HepG2 (cell line): ENCODE results near the gene SLC35A1. TPM values are rescaled to one million over a fixed set of nuclear protein-coding genes. Genes with fewer than 3 reads are reported as not detected.

Experiments used
- ATAC-seq: fragments of 200-7000 bp; cut with Tn5 transposase; 3 replicates; pipeline ENCODE4 v1.9.1; 2020; ENCODE audit warnings: mild to moderate bottlenecking, moderate library complexity
- BruUV-seq: library from RNA; stranded (reverse); fragments of 400-500 nt; replicated peaks from 2 replicates; lab custom pipeline; 2021; lab: Mats Ljungman, UMichigan
- CTCF ChIA-PET: fragments of 300-600 bp; formaldehyde crosslinking; extraction: SDS; loops from one replicate; lab custom pipeline; 2021; ENCODE audit warnings: low total read pairs, inconsistent platforms, low intra/inter-chr PET ratio; lab: Yijun Ruan, JAX
- POLR2A ChIA-PET: fragments of 350-600 bp; sonication (Branson Sonifier 250); formaldehyde crosslinking; loops from one replicate; lab custom pipeline; 2020; ENCODE audit warnings: antibody characterized with exemption, inconsistent platforms; lab: Yijun Ruan, JAX
- DNase-seq: peaks from one replicate; pipeline ENCODE4 v3.0.0-alpha.2; 2015; ENCODE audit warnings: low spot score
- FAIRE-seq: peaks from 3 replicates; lab custom pipeline; 2011; peaks lifted over from hg19 to GRCh38; lab: Jason Lieb, UNC
- H2AFZ ChIP-seq: one replicate; pipeline ENCODE4 v1.6.1; 2011; ENCODE audit warnings: low read length, inconsistent platforms
- H3K27ac ChIP-seq: fragments of 300-600 bp; 3 replicates; pipeline ENCODE4 v1.8.0; 2011; ENCODE audit warnings: mixed run types, mild to moderate bottlenecking, mixed read lengths, low read length, inconsistent platforms; ENCODE audit not compliant: insufficient read depth; ENCODE audit errors: extremely low read length
- H3K27me3 ChIP-seq, 2 experiments: fragments of 200-600 bp in 1 of 2; 2 replicates in 1 of 2; 3 replicates in 1 of 2; pipeline versions ENCODE4 v1.6.0 to v1.8.0; 2011; ENCODE audit warnings: low read length in 2 of 2, mild to moderate bottlenecking in 2 of 2, moderate library complexity in 2 of 2, inconsistent platforms in 1 of 2; ENCODE audit not compliant: insufficient read depth in 2 of 2, control insufficient read depth in 1 of 2
- H3K36me3 ChIP-seq, 2 experiments: fragments of 200-600 bp in 1 of 2; replicated peaks in 1 of 2; 2 replicates in 1 of 2; 3 replicates in 1 of 2; pipeline versions ENCODE4 v1.5.1 to v1.8.0; 2011; ENCODE audit warnings: low read length in 2 of 2, inconsistent platforms in 1 of 2; ENCODE audit not compliant: insufficient read depth in 2 of 2, control insufficient read depth in 1 of 2
- H3K4me1 ChIP-seq: 2 replicates; pipeline ENCODE4 v1.5.1; 2012; ENCODE audit warnings: low read length, inconsistent platforms; ENCODE audit not compliant: insufficient read depth
- H3K4me2 ChIP-seq: 2 replicates; pipeline ENCODE4 v1.6.0; 2011; ENCODE audit warnings: low read depth, low read length, inconsistent platforms
- H3K4me3 ChIP-seq, 3 experiments: fragments of 200-600 bp in 1 of 3; sonication (generic), shearing (Covaris generic) in 1 of 3; replicated peaks in 1 of 3; 2 replicates each; pipeline ENCODE4 v1.5.1; 2011 to 2016; ENCODE audit warnings: low read length in 3 of 3, inconsistent platforms in 2 of 3, low read depth in 2 of 3, mild to moderate bottlenecking in 2 of 3, control low read depth in 1 of 3, mixed read lengths in 1 of 3; ENCODE audit not compliant: insufficient read depth in 1 of 3
- H3K79me2 ChIP-seq: one replicate; pipeline ENCODE4 v1.6.1; 2011; ENCODE audit warnings: low read length, inconsistent platforms; ENCODE audit not compliant: insufficient read depth
- H3K9ac ChIP-seq: 2 replicates; pipeline ENCODE4 v1.6.0; 2011; ENCODE audit warnings: mild to moderate bottlenecking, low read depth, low read length, inconsistent platforms; ENCODE audit not compliant: insufficient read depth
- H3K9me3 ChIP-seq: 2 replicates; pipeline ENCODE4 v1.5.1; 2012; ENCODE audit warnings: mild to moderate bottlenecking, low read length
- H4K20me1 ChIP-seq: 2 replicates; pipeline ENCODE4 v1.6.0; 2011; ENCODE audit warnings: inconsistent platforms, mild to moderate bottlenecking, low read length, moderate library complexity; ENCODE audit not compliant: insufficient read depth
- CEBPB ChIP-seq: IDR thresholded peaks from 2 replicates; pipeline ENCODE4 v1.6.1; 2011; ENCODE audit warnings: low read depth, low read length, improper control_type of control experiment, borderline replicate concordance
- DMAP1 ChIP-seq: IDR thresholded peaks from 2 replicates; pipeline ENCODE4 v1.6.1; 2016
- EP300 ChIP-seq, 3 experiments: sonication (generic) in 1 of 3; formaldehyde crosslinking in 1 of 3; IDR thresholded peaks; 2 replicates each; pipeline versions ENCODE4 v1.5.1 to v1.6.1; 2011 to 2020; ENCODE audit warnings: low read depth in 2 of 3, low read length in 2 of 3, borderline replicate concordance in 1 of 3, improper control_type of control experiment in 1 of 3, mild to moderate bottlenecking in 1 of 3, missing genetic modification reagents in 1 of 3, moderate library complexity in 1 of 3
- FOXK2 ChIP-seq: fragments of 450-650 bp; IDR thresholded peaks from 2 replicates; pipeline ENCODE4 v1.6.1; 2016
- FOXP4 ChIP-seq: sonication (generic); formaldehyde crosslinking; IDR thresholded peaks from 2 replicates; pipeline ENCODE4 v1.4.0; 2020; ENCODE audit warnings: missing genetic modification reagents
- JUNB ChIP-seq: sonication (generic); formaldehyde crosslinking; IDR thresholded peaks from 2 replicates; pipeline ENCODE4 v1.8.0; 2022; ENCODE audit warnings: missing genetic modification reagents, mild to moderate bottlenecking, borderline replicate concordance
- MEF2D ChIP-seq: sonication (generic); formaldehyde crosslinking; IDR thresholded peaks from 2 replicates; pipeline ENCODE4 v1.5.1; 2020; ENCODE audit warnings: mild to moderate bottlenecking, missing genetic modification reagents
- MYPOP ChIP-seq: sonication (generic); formaldehyde crosslinking; IDR thresholded peaks from 2 replicates; pipeline ENCODE4 v1.8.1; 2023; ENCODE audit warnings: mild to moderate bottlenecking, moderate library complexity, missing genetic modification reagents
- NCOA2 ChIP-seq: sonication (generic); formaldehyde crosslinking; IDR thresholded peaks from 2 replicates; pipeline ENCODE4 v1.8.0; 2022; ENCODE audit warnings: inconsistent platforms
- NFKBIZ ChIP-seq: IDR thresholded peaks from 2 replicates; pipeline ENCODE4 v1.6.1; 2018; ENCODE audit warnings: missing genetic modification reagents, missing compliant biosample characterization
- NR3C1 ChIP-seq: sonication (generic); formaldehyde crosslinking; IDR thresholded peaks from 2 replicates; pipeline ENCODE4 v1.4.0; 2020; ENCODE audit warnings: missing genetic modification reagents
- RXRB ChIP-seq: IDR thresholded peaks from 2 replicates; pipeline ENCODE4 v1.6.1; 2016; ENCODE audit warnings: borderline replicate concordance, missing genetic modification reagents, missing compliant biosample characterization
- SETDB1 ChIP-seq: sonication (generic); formaldehyde crosslinking; IDR thresholded peaks from 2 replicates; pipeline ENCODE4 v1.5.1; 2020; ENCODE audit warnings: missing genetic modification reagents, mild to moderate bottlenecking, borderline replicate concordance
- SOX13 ChIP-seq, 3 experiments: fragments of 450-650 bp in 1 of 3; sonication (generic) in 1 of 3; formaldehyde crosslinking in 1 of 3; IDR thresholded peaks in 2 of 3; conservative IDR thresholded peaks in 1 of 3; 2 replicates each; pipeline versions ENCODE4 v1.5.0 to v1.6.1; 2016 to 2020; ENCODE audit warnings: antibody characterized with exemption in 1 of 3, mild to moderate bottlenecking in 1 of 3, missing compliant biosample characterization in 1 of 3, missing genetic modification reagents in 1 of 3, moderate library complexity in 1 of 3
- SRF ChIP-seq: IDR thresholded peaks from 2 replicates; pipeline ENCODE4 v1.6.1; 2011; ENCODE audit warnings: mild to moderate bottlenecking, low read depth, low read length, moderate library complexity
- ZNF292 ChIP-seq: sonication (generic); formaldehyde crosslinking; IDR thresholded peaks from 2 replicates; pipeline ENCODE4 v1.8.1; 2022; ENCODE audit warnings: mild to moderate bottlenecking, low read depth, missing genetic modification reagents, borderline replicate concordance
- ZNF501 ChIP-seq: sonication (generic); formaldehyde crosslinking; IDR thresholded peaks from 2 replicates; pipeline ENCODE4 v1.5.1; 2020; ENCODE audit warnings: mild to moderate bottlenecking, moderate library complexity, missing genetic modification reagents
- ZSCAN9 ChIP-seq: IDR thresholded peaks from 2 replicates; pipeline ENCODE4 v1.6.1; 2016; ENCODE audit warnings: borderline replicate concordance
- WGBS: methylation state at CpG from one replicate; pipeline ENCODE4 v1.1.6; 2017; ENCODE audit warnings: low lambda C conversion rate; 5-methylcytosine and 5-hydroxymethylcytosine counted together
- in situ Hi-C: cut with HindIII; loops from 2 replicates; pipeline ENCODE4 v1.10.0; 2017; ENCODE audit warnings: low pct_unique_long_range_greater_than_20kb; ENCODE audit not compliant: extremely low pct_ligation_motif_present
- intact Hi-C: fragments of 100-400 bp; cut with micrococcal nuclease; formaldehyde crosslinking; loops from one replicate; pipeline ENCODE4 v1.10.0; 2022; ENCODE audit not compliant: unreplicated experiment
- polyA plus RNA-seq, 8 experiments: library from polyadenylated mRNA; depleted of rRNA in 3 of 8; stranded (reverse) in 7 of 8; unstranded in 1 of 8; fragments of >200 nt; fragmentation: Illumina TruSeq in 4 of 8; extraction: Trizol in 4 of 8; gene quantifications; 2 replicates each; pipeline versions ENCODE4 v1.2.1 to v1.2.3, GENCODE V29; 2011 to 2016; ENCODE audit warnings: low read depth in 4 of 8, missing spikeins in 1 of 8, mixed read lengths in 1 of 8; ENCODE audit not compliant: insufficient read depth in 1 of 8
- total RNA-seq, 5 experiments: library from RNA; depleted of rRNA; stranded (reverse); fragments of >200 nt; fragmentation: Illumina TruSeq; extraction: Trizol; gene quantifications; 2 replicates each; pipeline ENCODE4 v1.2.3, GENCODE V29; 2016; ENCODE audit warnings: low read depth in 1 of 5
- TF ChIP-seq, protein P1 (sequence below): IDR thresholded peaks from 2 replicates; pipeline ENCODE4 v1.6.1; 2016; ENCODE audit warnings: missing genetic modification reagents, missing compliant biosample characterization

SLC35A1 gene
- total and polyA plus RNA-seq, 2 of the 13 experiments (the other 11 are each of a cell fraction or from before 2014, with no cell fraction given): 24.8 to 25.1 TPM

DNA sequence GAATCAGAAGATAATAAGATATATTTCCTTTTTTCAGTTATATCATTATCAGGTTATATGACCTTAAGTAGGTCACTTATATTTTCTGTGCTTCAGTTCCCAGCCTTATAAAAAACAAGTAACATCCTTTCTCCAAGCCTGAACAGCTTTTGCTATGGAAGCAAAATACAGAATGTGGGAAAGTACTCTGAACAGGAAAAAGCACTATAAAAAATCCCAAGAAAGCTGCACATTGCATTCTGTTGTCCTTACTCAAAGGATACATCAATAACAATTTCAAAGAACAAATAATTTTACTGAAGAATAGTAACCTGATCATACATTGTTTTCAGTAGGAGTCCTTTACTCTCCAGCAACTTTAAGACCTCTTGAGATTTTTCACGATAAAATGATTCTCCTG is 56.4 kb downstream of the SLC35A1 start (continued):
- no peak for TF ChIP-seq MYPOP (CRISPR knock-in tag)

DNA sequence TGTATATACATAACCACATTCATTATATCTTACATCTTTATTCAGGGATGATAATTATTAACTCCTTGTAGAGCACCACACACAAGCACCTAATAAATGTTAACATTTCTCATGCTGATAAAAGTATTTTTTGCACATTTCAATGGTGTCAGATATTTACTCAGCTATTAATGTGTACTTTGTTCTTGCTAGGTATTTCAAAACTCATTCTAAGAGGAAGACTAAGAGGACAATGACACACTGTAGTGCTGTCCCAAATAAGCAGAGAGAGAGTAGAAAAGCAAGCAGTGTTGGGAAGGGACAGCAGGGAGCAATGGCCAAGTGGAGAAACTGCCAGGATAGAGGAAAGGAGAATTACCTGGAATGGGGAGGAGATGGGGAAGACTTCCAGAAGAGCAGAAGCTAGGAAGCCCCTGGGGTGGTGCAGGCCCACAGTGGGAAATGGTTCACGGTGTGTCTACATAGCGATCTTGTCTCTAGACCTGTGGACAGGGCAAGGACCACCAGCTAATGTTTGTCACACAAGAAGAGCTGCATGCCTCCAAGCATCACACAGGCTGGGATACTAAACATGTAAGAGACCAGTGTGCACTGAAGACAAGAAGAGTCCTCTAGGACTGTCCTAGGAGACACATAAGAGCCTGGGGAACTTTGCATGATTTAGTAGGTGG is 61.7 kb downstream of the SLC35A1 start:
- H3K4me1 ChIP-seq: peaks cover 52% of the 10 kb centered on the region
- 0% methylated on average over 2 of the region's 2 CpGs for WGBS
- ChIA-PET CTCF (no interaction called here), POLR2A (interaction anchor here (0.9 to 2.0 kb wide), 7 partner anchors 20 to 168 kb away, joined by 4 to 6 read pairs (median 4); partner anchors contain the start of genes AKIRIN2, ORC3 and RARS2)
- DNase-seq (peak; percentile 95), ATAC-seq (peak; percentile 99), FAIRE-seq (peak; percentile 94)
- H3K79me2 ChIP-seq: peaks cover 4% of the 10 kb centered on the region
- intact Hi-C loops (loop anchor here (5.0 kb wide), 2 partner anchors 48 to 138 kb away; no protein-coding TSS in a partner anchor), in situ Hi-C loops (no loop called here)
- no peaks in the 10 kb centered on the region for H3K27me3 ChIP-seq
- peak overlapping the region; percentile 59 for H3K9ac ChIP-seq
- no peak overlapping the region for H2AFZ ChIP-seq
- H4K20me1 ChIP-seq: no peaks in the 10 kb centered on the region
- H3K36me3 ChIP-seq: peaks cover 5 to 24% of the 10 kb centered on the region in 2 experiments
- no peaks in the 10 kb centered on the region for H3K9me3 ChIP-seq
- peak overlapping the region; percentile 86 for H3K27ac ChIP-seq
- peak overlapping the region in 1 of 3 experiments; percentile 45; a peak in 2 of 6 replicates for H3K4me3 ChIP-seq
- TSS peak; percentile 98 for BruUV-seq
- peak overlapping the region; percentile 76 for H3K4me2 ChIP-seq
- TF ChIP-seq EP300 (IDR thresholded peaks at IDR 0.05; ENCODE audit: low read depth in 2 of 2, low read length in 2 of 2): peak in 1 of 2 experiments; percentile 86; a peak in 3 of 4 replicates
- TF ChIP-seq EP300 (CRISPR knock-in tag; IDR thresholded peaks at IDR 0.05; ENCODE audit: borderline replicate concordance): peak; percentile 83
- no peak for TF ChIP-seq MEF2D
- TF ChIP-seq FOXP4 (CRISPR knock-in tag): peak; percentile 83
- TF ChIP-seq JUNB (CRISPR knock-in tag): no peak
- peak; percentile 42; the same call in 1 of the 2 replicates for TF ChIP-seq FOXK2
- no peak for TF ChIP-seq DMAP1 (CRISPR knock-in tag)
- peak; percentile 62; the same call in 1 of the 2 replicates for TF ChIP-seq SOX13 (IDR thresholded peaks at IDR 0.05)
- TF ChIP-seq SOX13 (CRISPR knock-in tag; conservative IDR thresholded peaks at IDR 0.05 in 1 of 2, IDR thresholded peaks at IDR 0.05 in 1 of 2): peak in 1 of 2 experiments; percentile 97; a peak in 2 of 4 replicates
- TF ChIP-seq NFKBIZ (CRISPR knock-in tag): peak; percentile 40; the same call in 1 of the 2 replicates
- TF ChIP-seq ZNF292: peak; percentile 43; the same call in 1 of the 2 replicates
- peak; percentile 91 for TF ChIP-seq NCOA2 (CRISPR knock-in tag)
- no peak for TF ChIP-seq ZNF501 (CRISPR knock-in tag)
- TF ChIP-seq CEBPB: peak; percentile 73
- no peak for TF ChIP-seq SETDB1
- TF ChIP-seq RXRB (CRISPR knock-in tag): peak; percentile 83
- TF ChIP-seq NR3C1 (CRISPR knock-in tag): no peak
- peak; percentile 79 for TF ChIP-seq SRF
- peak; percentile 76; the same call in 1 of the 2 replicates for TF ChIP-seq ZSCAN9 (CRISPR knock-in tag)
- TF ChIP-seq, protein P1, sequence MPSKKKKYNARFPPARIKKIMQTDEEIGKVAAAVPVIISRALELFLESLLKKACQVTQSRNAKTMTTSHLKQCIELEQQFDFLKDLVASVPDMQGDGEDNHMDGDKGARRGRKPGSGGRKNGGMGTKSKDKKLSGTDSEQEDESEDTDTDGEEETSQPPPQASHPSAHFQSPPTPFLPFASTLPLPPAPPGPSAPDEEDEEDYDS (CRISPR knock-in tag): peak; percentile 70
